ENCODE results near the gene NCOA6. TPM values are rescaled to one million over a fixed set of nuclear protein-coding genes. Genes with fewer than 3 reads are reported as not detected.
A peak's percentile ranks its signal among the peaks of the same experiment; 100 is the strongest.

NCOA6 gene
- total RNA-seq, 1 donor from 2014 or later = 59.5 TPM

DNA sequence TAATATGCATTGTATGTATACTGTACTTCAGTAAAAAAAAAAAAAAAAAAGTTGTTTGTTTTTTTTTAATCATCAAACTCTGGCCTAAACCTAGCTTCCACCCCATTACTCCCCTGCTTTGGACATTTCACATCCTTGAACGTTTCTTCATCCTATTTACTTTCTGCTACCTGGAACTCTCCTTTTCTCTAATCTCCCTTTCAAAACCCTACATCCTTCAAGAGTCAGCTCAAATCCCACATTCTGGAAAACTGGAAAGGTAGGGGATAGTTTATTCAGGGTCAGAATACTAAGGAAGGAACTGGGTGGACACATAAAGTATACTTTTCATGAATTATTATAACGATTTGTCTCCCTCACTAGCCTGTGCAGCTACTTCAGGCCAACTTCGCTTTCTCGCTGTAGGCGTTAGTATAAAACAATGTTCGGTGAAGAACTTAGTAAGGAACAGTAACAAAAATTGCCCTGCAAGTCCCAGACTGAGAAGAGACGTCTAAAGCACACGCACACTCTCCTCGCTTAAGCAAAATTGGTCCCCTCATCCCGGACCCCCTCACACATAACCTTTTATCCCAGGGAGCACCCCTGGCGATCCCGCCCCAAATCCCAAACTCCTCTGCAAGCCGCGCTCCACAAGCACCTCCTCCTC is 149.3 kb downstream of the NCOA6 start:
- Mint-ChIP-seq H3K4me3 (peak overlapping the region; percentile 98), H3K27ac (peak overlapping the region; percentile 96), H3K4me1 (ENCODE audit: unreplicated experiment) (peaks cover 20% of the 10 kb centered on the region), H3K36me3 (peaks cover 9% of the 10 kb centered on the region), H3K27me3 (no peaks in the 10 kb centered on the region), H3K9me3 (no peaks in the 10 kb centered on the region)
- TF ChIP-seq, protein P1, sequence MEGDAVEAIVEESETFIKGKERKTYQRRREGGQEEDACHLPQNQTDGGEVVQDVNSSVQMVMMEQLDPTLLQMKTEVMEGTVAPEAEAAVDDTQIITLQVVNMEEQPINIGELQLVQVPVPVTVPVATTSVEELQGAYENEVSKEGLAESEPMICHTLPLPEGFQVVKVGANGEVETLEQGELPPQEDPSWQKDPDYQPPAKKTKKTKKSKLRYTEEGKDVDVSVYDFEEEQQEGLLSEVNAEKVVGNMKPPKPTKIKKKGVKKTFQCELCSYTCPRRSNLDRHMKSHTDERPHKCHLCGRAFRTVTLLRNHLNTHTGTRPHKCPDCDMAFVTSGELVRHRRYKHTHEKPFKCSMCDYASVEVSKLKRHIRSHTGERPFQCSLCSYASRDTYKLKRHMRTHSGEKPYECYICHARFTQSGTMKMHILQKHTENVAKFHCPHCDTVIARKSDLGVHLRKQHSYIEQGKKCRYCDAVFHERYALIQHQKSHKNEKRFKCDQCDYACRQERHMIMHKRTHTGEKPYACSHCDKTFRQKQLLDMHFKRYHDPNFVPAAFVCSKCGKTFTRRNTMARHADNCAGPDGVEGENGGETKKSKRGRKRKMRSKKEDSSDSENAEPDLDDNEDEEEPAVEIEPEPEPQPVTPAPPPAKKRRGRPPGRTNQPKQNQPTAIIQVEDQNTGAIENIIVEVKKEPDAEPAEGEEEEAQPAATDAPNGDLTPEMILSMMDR (conservative IDR thresholded peaks at IDR 0.05) = no peak
- DNase-seq (ENCODE audit: extremely low spot score, unreplicated experiment) = no peak

DNA sequence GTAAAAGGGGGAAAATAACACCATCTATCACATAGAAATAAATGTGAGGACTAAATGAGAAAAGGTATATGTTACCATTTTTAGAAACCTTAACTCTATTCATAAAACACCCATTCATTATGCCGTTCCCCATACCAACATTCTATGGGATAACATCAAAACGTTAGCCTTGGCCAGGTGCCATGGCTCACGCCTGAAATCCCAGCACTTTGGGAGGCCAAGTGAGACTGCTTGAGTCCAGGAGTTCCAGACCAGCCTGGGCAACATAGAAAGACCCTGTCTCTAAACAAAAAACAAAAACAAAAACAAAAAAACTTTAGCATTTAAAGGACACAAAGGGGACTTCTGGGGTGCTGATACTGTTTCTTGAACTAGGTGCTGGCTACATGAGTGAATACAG is 149.9 kb downstream of the NCOA6 start:
- TF ChIP-seq, protein P1 (conservative IDR thresholded peaks at IDR 0.05) = no peak
- peaks cover 20% of the 10 kb centered on the region for H3K4me1 Mint-ChIP-seq (ENCODE audit: unreplicated experiment)
- peak overlapping the region; percentile 98 for H3K4me3 Mint-ChIP-seq
- H3K9me3 Mint-ChIP-seq = no peaks in the 10 kb centered on the region
- H3K27ac Mint-ChIP-seq = peak overlapping the region; percentile 96
- DNase-seq (ENCODE audit: extremely low spot score, unreplicated experiment) = no peak
- H3K27me3 Mint-ChIP-seq = no peaks in the 10 kb centered on the region
- H3K36me3 Mint-ChIP-seq = peaks cover 14% of the 10 kb centered on the region

DNA sequence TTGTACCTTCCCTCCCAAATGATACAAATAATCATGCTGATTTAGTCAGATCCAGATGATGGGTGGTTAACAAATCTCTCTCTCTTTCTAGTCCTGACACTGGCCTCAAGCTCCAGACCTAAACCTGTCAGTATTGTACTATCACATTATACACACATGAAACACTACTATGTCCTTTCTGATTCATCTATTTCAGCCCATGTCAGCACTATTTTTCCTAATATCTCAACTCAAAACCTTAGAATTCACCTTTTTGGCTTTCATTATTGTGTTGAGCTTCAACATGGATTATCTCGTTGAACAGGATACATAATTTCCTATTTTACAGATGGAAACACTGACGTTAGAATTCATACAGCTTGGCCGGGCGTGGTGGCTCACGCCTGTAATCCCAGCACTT is 152.0 kb downstream of the NCOA6 start:
- H3K36me3 Mint-ChIP-seq = peaks cover 24% of the 10 kb centered on the region
- H3K27me3 Mint-ChIP-seq = no peaks in the 10 kb centered on the region
- peaks cover 5% of the 10 kb centered on the region for H3K9me3 Mint-ChIP-seq
- no peak overlapping the region for H3K4me3 Mint-ChIP-seq
- peaks cover 20% of the 10 kb centered on the region for H3K4me1 Mint-ChIP-seq (ENCODE audit: unreplicated experiment)
- no peak overlapping the region for H3K27ac Mint-ChIP-seq
- TF ChIP-seq, protein P1 (conservative IDR thresholded peaks at IDR 0.05) = no peak
- no peak for DNase-seq (ENCODE audit: extremely low spot score, unreplicated experiment)

DNA sequence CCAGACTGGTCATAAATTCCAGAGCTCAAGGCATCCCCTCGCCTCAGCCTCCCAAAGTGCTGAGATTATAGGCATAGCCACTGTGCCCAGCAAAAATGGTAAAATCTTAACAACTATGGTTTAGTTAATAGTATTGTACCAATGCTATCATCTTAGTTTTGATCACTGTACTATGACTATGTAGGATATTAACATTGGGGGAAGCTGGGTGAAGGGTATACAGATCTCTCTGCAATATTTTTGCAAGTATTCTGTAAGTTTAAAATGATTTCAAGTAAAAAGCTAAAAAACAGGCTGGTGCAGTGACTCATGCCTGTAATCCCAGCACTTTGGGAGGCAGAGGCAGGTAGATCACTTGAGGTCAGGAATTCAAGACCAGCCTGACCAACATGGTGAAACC is 156.4 kb downstream of the NCOA6 start:
- Mint-ChIP-seq H3K27ac (no peak overlapping the region), H3K4me3 (no peak overlapping the region), H3K9me3 (peaks cover 5% of the 10 kb centered on the region), H3K36me3 (peaks cover 28% of the 10 kb centered on the region), H3K4me1 (ENCODE audit: unreplicated experiment) (peaks cover under 1% of the 10 kb centered on the region), H3K27me3 (no peaks in the 10 kb centered on the region)
- TF ChIP-seq, protein P1 (conservative IDR thresholded peaks at IDR 0.05) = no peak
- no peak for DNase-seq (ENCODE audit: extremely low spot score, unreplicated experiment)

Other genes with a start within 250 kb of the NCOA6 start
- 41.5 and 46.2 TPM in 2 replicates for gene PIGU, start 148.6 kb downstream of the NCOA6 start, total RNA-seq (ENCODE audit: low replicate concordance)
- 39.6 and 60.7 TPM in 2 replicates for gene TP53INP2, start 121.3 kb downstream of the NCOA6 start, total RNA-seq (ENCODE audit: low replicate concordance)
- 34.3 and 62.7 TPM in 2 replicates for gene GGT7, start 47.2 kb upstream of the NCOA6 start, total RNA-seq (ENCODE audit: low replicate concordance)
- gene ACSS2, start 51.0 kb upstream of the NCOA6 start, total RNA-seq (ENCODE audit: low replicate concordance) = 59.2 and 76.3 TPM in 2 replicates
- gene GSS, start 130.2 kb upstream of the NCOA6 start, total RNA-seq (ENCODE audit: low replicate concordance) = 43.3 and 66.4 TPM in 2 replicates
- 0.50 and 1.2 TPM in 2 replicates for gene MYH7B, start 130.2 kb upstream of the NCOA6 start, total RNA-seq (ENCODE audit: low replicate concordance)

Measured in type B pancreatic cell (in vitro differentiated cells).